Keratinocyte (primary cell): ENCODE results near the gene SRD5A2. TPM values are rescaled to one million over a fixed set of nuclear protein-coding genes. Genes with fewer than 3 reads are reported as not detected.

Experiments
- DNase-seq: peaks from one replicate; pipeline ENCODE4 v3.0.0-alpha.2; 2011; ENCODE audit warnings: low read depth, missing footprints, low spot score
- FAIRE-seq: peaks from 2 replicates; lab custom pipeline; 2011; peaks lifted over from hg19 to GRCh38; lab: Jason Lieb, UNC
- H2AFZ ChIP-seq: 2 replicates; pipeline ENCODE4 v1.6.0; 2012; ENCODE audit warnings: low read length, control low read depth, inconsistent platforms; ENCODE audit not compliant: control insufficient read depth
- H3K27ac ChIP-seq: 2 replicates; pipeline ENCODE4 v1.5.1; 2011; ENCODE audit warnings: low read length; ENCODE audit not compliant: control insufficient read depth, insufficient read depth
- H3K27me3 ChIP-seq: 3 replicates; pipeline ENCODE4 v1.6.0; 2011; ENCODE audit warnings: low read length; ENCODE audit not compliant: control insufficient read depth, insufficient read depth; ENCODE audit errors: extremely low read depth
- H3K36me3 ChIP-seq, 2 experiments: 2 replicates in 1 of 2; 3 replicates in 1 of 2; pipeline ENCODE4 v1.5.1; 2011; ENCODE audit warnings: low read length in 2 of 2, mild to moderate bottlenecking in 1 of 2; ENCODE audit not compliant: control insufficient read depth in 2 of 2, insufficient read depth in 2 of 2; ENCODE audit errors: extremely low read depth in 1 of 2
- H3K4me1 ChIP-seq: 3 replicates; pipeline ENCODE4 v1.5.1; 2011; ENCODE audit warnings: low read length; ENCODE audit not compliant: control insufficient read depth, insufficient read depth; ENCODE audit errors: extremely low read depth
- H3K4me2 ChIP-seq: 3 replicates; pipeline ENCODE4 v1.6.0; 2011; ENCODE audit warnings: low read depth, low read length; ENCODE audit not compliant: control insufficient read depth, insufficient read depth; ENCODE audit errors: extremely low read depth
- H3K4me3 ChIP-seq, 3 experiments: fragments of 200-600 bp in 1 of 3; sonication (generic) in 1 of 3; 2 replicates in 2 of 3; 3 replicates in 1 of 3; pipeline ENCODE4 v1.5.1; 2011 to 2016; ENCODE audit warnings: low read length in 3 of 3, mild to moderate bottlenecking in 3 of 3, control low read depth in 2 of 3, inconsistent platforms in 1 of 3, low read depth in 1 of 3, mixed read lengths in 1 of 3, mixed run types in 1 of 3, moderate library complexity in 1 of 3; ENCODE audit not compliant: control insufficient read depth in 2 of 3, insufficient read depth in 2 of 3; ENCODE audit errors: extremely low read depth in 1 of 3
- H3K79me2 ChIP-seq: 2 replicates; pipeline ENCODE4 v1.6.0; 2012; ENCODE audit warnings: low read length; ENCODE audit not compliant: control insufficient read depth, insufficient read depth
- H3K9ac ChIP-seq: 3 replicates; pipeline ENCODE4 v1.6.0; 2011; ENCODE audit warnings: low read length; ENCODE audit not compliant: control insufficient read depth, insufficient read depth; ENCODE audit errors: extremely low read depth
- H3K9me1 ChIP-seq: 3 replicates; pipeline ENCODE4 v1.6.0; 2011; ENCODE audit warnings: low read length; ENCODE audit not compliant: control insufficient read depth, insufficient read depth; ENCODE audit errors: extremely low read depth
- H3K9me3 ChIP-seq: 2 replicates; pipeline ENCODE4 v1.5.1; 2012; ENCODE audit warnings: low read depth, low read length; ENCODE audit not compliant: control insufficient read depth
- H4K20me1 ChIP-seq: 3 replicates; pipeline ENCODE4 v1.6.0; 2011; ENCODE audit warnings: low read length; ENCODE audit not compliant: control insufficient read depth, insufficient read depth; ENCODE audit errors: extremely low read depth
- EZH2 ChIP-seq: IDR thresholded peaks from one replicate; pipeline ENCODE4 v1.6.1; 2012; ENCODE audit warnings: inconsistent platforms, mild to moderate bottlenecking, low read length, moderate library complexity
- dilution Hi-C: fragments of 300-500 bp; cut with MboI; formaldehyde crosslinking; loops from one replicate; pipeline ENCODE4 v1.7.0; 2020; ENCODE audit warnings: low sequenced_read_pairs; ENCODE audit not compliant: extremely low pct_ligation_motif_present
- polyA plus RNA-seq, 5 experiments: library from polyadenylated mRNA; depleted of rRNA in 3 of 5; stranded (reverse) in 3 of 5; stranded (forward) in 1 of 5; unstranded in 1 of 5; fragments of >200 nt; gene quantifications; 1 replicate in 1 of 5; 2 replicates in 3 of 5; 3 replicates in 1 of 5; pipeline versions ENCODE4 v1.2.1 to v1.2.3, GENCODE V29; 2011 to 2012; ENCODE audit warnings: missing spikeins in 2 of 5, low read depth in 1 of 5, low replicate concordance in 1 of 5
- TF ChIP-seq, protein P1 (sequence below), 3 experiments: IDR thresholded peaks in 1 of 3; conservative IDR thresholded peaks in 1 of 3; optimal IDR thresholded peaks in 1 of 3; 2 replicates in 2 of 3; 3 replicates in 1 of 3; pipeline versions ENCODE3 to v1.5.1; 2011; ENCODE audit warnings: low read length in 3 of 3, mild to moderate bottlenecking in 3 of 3, moderate library complexity in 2 of 3, control low read depth in 1 of 3, inconsistent platforms in 1 of 3; ENCODE audit not compliant: insufficient read depth in 2 of 3; ENCODE audit errors: extremely low read depth in 1 of 3

SRD5A2 gene
- polyA plus RNA-seq, 1 donor (not counting 4 experiments of a cell fraction or from before 2014, with no cell fraction given): 0.04 TPM

DNA sequence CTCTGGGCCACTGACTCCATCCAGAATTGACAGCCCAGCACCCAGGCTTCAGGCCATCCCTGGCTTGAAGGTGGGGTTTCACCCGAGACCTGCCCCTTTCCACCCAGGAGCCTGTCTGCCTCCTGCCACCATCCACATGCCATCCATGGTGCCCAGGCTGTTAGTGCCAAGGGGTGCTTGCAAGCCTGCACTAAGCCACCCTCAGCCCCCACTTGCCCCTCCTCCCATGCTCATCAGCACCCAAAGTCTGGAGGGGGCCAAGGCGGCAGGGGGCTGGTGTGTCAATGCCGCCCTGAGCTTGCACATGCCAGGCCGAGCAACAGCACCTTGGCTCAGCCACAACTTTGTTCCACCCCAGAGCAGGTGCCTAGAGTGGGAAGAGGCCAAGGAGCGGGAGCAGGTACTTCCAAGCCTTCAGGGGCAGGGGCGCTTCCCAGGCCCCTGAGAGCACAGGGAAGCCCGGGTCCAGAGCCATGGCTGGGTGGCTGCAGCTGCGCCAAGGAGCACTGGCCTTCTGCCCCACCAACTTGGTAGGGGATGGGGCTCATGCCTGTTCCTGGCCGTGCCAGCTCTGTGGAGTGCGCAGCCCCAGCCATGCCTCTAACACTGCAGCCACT lies 12.0 kb downstream of the SRD5A2 start:
- no peaks in the 10 kb centered on the region for H4K20me1 ChIP-seq
- H3K9me3 ChIP-seq: no peaks in the 10 kb centered on the region
- H2AFZ ChIP-seq: no peak overlapping the region
- dilution Hi-C loops: no loop called here
- no peak overlapping the region for H3K9ac ChIP-seq
- FAIRE-seq (no peak), DNase-seq (no peak)
- no peak overlapping the region for H3K4me2 ChIP-seq
- H3K27me3 ChIP-seq: peaks cover 5% of the 10 kb centered on the region
- H3K36me3 ChIP-seq: no peaks in the 10 kb centered on the region
- H3K79me2 ChIP-seq: no peaks in the 10 kb centered on the region
- no peaks in the 10 kb centered on the region for H3K9me1 ChIP-seq
- H3K4me1 ChIP-seq: no peaks in the 10 kb centered on the region
- no peak overlapping the region for H3K4me3 ChIP-seq
- no peak overlapping the region for H3K27ac ChIP-seq
- TF ChIP-seq EZH2: no peak
- TF ChIP-seq, protein P1, sequence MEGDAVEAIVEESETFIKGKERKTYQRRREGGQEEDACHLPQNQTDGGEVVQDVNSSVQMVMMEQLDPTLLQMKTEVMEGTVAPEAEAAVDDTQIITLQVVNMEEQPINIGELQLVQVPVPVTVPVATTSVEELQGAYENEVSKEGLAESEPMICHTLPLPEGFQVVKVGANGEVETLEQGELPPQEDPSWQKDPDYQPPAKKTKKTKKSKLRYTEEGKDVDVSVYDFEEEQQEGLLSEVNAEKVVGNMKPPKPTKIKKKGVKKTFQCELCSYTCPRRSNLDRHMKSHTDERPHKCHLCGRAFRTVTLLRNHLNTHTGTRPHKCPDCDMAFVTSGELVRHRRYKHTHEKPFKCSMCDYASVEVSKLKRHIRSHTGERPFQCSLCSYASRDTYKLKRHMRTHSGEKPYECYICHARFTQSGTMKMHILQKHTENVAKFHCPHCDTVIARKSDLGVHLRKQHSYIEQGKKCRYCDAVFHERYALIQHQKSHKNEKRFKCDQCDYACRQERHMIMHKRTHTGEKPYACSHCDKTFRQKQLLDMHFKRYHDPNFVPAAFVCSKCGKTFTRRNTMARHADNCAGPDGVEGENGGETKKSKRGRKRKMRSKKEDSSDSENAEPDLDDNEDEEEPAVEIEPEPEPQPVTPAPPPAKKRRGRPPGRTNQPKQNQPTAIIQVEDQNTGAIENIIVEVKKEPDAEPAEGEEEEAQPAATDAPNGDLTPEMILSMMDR (optimal IDR thresholded peaks at IDR 0.05 in 1 of 3, IDR thresholded peaks at IDR 0.05 in 1 of 3, conservative IDR thresholded peaks at IDR 0.05 in 1 of 3; ENCODE audit: extremely low read depth in 1 of 3, insufficient read depth in 2 of 3, low read length in 3 of 3): no peak

DNA sequence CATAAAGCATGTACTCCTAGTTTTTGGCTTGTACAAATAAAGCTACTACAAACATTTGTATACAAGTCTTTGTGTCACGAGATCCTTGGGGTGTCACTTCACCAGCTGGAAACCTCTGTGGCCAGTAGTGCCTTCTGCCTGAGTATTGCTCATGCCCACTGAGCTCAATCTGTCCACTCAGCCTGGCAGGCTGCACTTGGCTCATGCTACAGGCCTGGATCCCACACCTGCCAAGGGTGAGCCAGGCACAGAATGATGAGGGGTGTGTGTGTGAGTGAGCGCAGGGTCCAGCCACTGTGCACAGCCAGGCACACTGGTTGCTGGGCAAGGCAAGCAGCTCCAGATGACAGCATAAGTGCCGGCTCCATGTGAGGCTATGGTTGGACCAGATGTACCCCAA lies 13.1 kb downstream of the SRD5A2 start:
- dilution Hi-C loops: no loop called here
- no peaks in the 10 kb centered on the region for H3K9me3 ChIP-seq
- no peak overlapping the region for H3K4me2 ChIP-seq
- no peaks in the 10 kb centered on the region for H3K9me1 ChIP-seq
- H2AFZ ChIP-seq: no peak overlapping the region
- no peaks in the 10 kb centered on the region for H3K36me3 ChIP-seq
- H4K20me1 ChIP-seq: no peaks in the 10 kb centered on the region
- H3K4me3 ChIP-seq: no peak overlapping the region
- TF ChIP-seq, protein P1 (optimal IDR thresholded peaks at IDR 0.05 in 1 of 3, IDR thresholded peaks at IDR 0.05 in 1 of 3, conservative IDR thresholded peaks at IDR 0.05 in 1 of 3; ENCODE audit: extremely low read depth in 1 of 3, insufficient read depth in 2 of 3, low read length in 3 of 3): no peak
- no peak for TF ChIP-seq EZH2
- peaks cover 5% of the 10 kb centered on the region for H3K27me3 ChIP-seq
- H3K9ac ChIP-seq: no peak overlapping the region
- H3K27ac ChIP-seq: no peak overlapping the region
- FAIRE-seq (no peak), DNase-seq (no peak)
- H3K4me1 ChIP-seq: no peaks in the 10 kb centered on the region
- H3K79me2 ChIP-seq: no peaks in the 10 kb centered on the region
